SKM-1 (cell line): ENCODE measurements around the gene PKN3.

Source experiments
- DNase-seq: peaks from one replicate; lab custom pipeline; 2025; ENCODE audit not compliant: unreplicated experiment; lab: John Stamatoyannopoulos, UW

PKN3 gene

GRCh38 chr9:128715436-128715750 is 13.1 kb downstream of the PKN3 start:
- no peak for DNase-seq

- no peak for DNase-seq
These were observed 14.4 kb downstream of the PKN3 start for GRCh38 chr9:128716581-128717254.

GRCh38 chr9:128718047-128718446 is 15.7 kb downstream of the PKN3 start:
- no peak for DNase-seq

- DNase-seq, result no peak
These were observed 16.2 kb downstream of the PKN3 start for GRCh38 chr9:128718475-128718874.

GRCh38 chr9:128719919-128720605 is 17.8 kb downstream of the PKN3 start:
- no peak for DNase-seq

- no peak for DNase-seq
These were observed 18.7 kb downstream of the PKN3 start for GRCh38 chr9:128720841-128721486.

- no peak for DNase-seq
These were observed 19.2 kb downstream of the PKN3 start for GRCh38 chr9:128721487-128722010.

- no peak for DNase-seq
These were observed 20.4 kb downstream of the PKN3 start for GRCh38 chr9:128722380-128723351.

GRCh38 chr9:128723352-128723865 is 21.1 kb downstream of the PKN3 start:
- no peak for DNase-seq

GRCh38 chr9:128723866-128724743 is 21.8 kb downstream of the PKN3 start, which contains the start of gene ZDHHC12:
ZDHHC12 (minus strand) TSS chr9:128724127; CDS start chr9:128724093, 34 bp downstream.
- DNase-seq, result peak; percentile 97

GRCh38 chr9:128724744-128725211 is 22.5 kb downstream of the PKN3 start:
- DNase-seq, result peak; percentile 51

- DNase-seq, result no peak
These were observed 25.4 kb downstream of the PKN3 start for GRCh38 chr9:128727640-128728248.

GRCh38 chr9:128728298-128728697 is 26.0 kb downstream of the PKN3 start:
- no peak for DNase-seq

GRCh38 chr9:128729302-128729701 is 27.0 kb downstream of the PKN3 start:
- DNase-seq, result no peak

- DNase-seq, result no peak
These were observed 27.6 kb downstream of the PKN3 start for GRCh38 chr9:128729766-128730517.

- no peak for DNase-seq
These were observed 28.8 kb downstream of the PKN3 start for GRCh38 chr9:128731093-128731492.

- DNase-seq, result no peak
These were observed 29.4 kb downstream of the PKN3 start for GRCh38 chr9:128731691-128732090.

- DNase-seq, result peak; percentile 25
These were observed 30.3 kb downstream of the PKN3 start for GRCh38 chr9:128732576-128732975.
